ENCODE measurements around the gene MAP1S. TPM values are rescaled to one million over a fixed set of nuclear protein-coding genes. Genes with fewer than 3 reads are reported as not detected.

MAP1S gene
- total and polyA plus RNA-seq, 2 experiments from 2014 or later = 7.7 to 37.1 TPM

DNA sequence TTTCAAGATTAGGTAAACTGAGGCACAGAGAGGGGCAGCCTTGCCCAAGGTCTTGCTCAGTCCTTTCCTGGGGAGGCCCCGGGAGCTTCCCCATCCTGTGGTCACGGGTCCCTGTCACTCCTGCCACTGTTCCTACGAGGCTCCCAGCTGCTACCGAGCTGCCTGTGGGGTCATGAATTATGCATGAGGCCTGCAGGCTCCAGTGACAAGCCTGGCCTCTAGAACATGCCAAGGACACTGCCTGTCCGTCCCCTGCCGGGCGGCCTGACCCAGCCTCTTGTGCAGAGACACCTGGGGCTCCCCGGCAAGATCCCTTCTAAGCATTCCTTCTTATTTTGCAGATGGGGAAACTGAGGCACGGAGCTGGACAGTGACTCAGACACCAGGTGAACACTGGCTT is 34.7 kb downstream of the MAP1S start:
- Histone ChIP-seq H3K4me1 (ENCODE audit: insufficient read depth) (no peaks in the 10 kb centered on the region), H3K9me2 (replicated peaks; ENCODE audit: insufficient read depth) (no peaks in the 10 kb centered on the region), H3K4me3 (no peak overlapping the region), H3K9me3 (ENCODE audit: low read depth) (no peaks in the 10 kb centered on the region), H2AFZ (no peak overlapping the region), H4K20me1 (ENCODE audit: insufficient read depth, poor library complexity, severe bottlenecking) (no peaks in the 10 kb centered on the region), H3K36me3 (replicated peaks; ENCODE audit: insufficient read depth, low read depth) (no peaks in the 10 kb centered on the region), H3K27me3 (no peaks in the 10 kb centered on the region), H3K27ac (no peak overlapping the region), H3K79me2 (no peaks in the 10 kb centered on the region), H3K4me2 (no peak overlapping the region)
- WGBS (ENCODE audit: low lambda C conversion rate, missing lambda C conversion rate) = 71% methylated on average over 9 of the region's 9 CpGs
- DNase-seq (ENCODE audit: low spot score) = no peak
- TF ChIP-seq EZH2 (IDR thresholded peaks at IDR 0.05; ENCODE audit: borderline replicate concordance) = no peak
- no peak for TF ChIP-seq EZH2phosphoT487 (IDR thresholded peaks at IDR 0.05; ENCODE audit: low read depth, severe bottlenecking, unreplicated experiment)
- TF ChIP-seq, protein P1, sequence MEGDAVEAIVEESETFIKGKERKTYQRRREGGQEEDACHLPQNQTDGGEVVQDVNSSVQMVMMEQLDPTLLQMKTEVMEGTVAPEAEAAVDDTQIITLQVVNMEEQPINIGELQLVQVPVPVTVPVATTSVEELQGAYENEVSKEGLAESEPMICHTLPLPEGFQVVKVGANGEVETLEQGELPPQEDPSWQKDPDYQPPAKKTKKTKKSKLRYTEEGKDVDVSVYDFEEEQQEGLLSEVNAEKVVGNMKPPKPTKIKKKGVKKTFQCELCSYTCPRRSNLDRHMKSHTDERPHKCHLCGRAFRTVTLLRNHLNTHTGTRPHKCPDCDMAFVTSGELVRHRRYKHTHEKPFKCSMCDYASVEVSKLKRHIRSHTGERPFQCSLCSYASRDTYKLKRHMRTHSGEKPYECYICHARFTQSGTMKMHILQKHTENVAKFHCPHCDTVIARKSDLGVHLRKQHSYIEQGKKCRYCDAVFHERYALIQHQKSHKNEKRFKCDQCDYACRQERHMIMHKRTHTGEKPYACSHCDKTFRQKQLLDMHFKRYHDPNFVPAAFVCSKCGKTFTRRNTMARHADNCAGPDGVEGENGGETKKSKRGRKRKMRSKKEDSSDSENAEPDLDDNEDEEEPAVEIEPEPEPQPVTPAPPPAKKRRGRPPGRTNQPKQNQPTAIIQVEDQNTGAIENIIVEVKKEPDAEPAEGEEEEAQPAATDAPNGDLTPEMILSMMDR (IDR thresholded peaks at IDR 0.05; ENCODE audit: poor library complexity) = no peak

DNA sequence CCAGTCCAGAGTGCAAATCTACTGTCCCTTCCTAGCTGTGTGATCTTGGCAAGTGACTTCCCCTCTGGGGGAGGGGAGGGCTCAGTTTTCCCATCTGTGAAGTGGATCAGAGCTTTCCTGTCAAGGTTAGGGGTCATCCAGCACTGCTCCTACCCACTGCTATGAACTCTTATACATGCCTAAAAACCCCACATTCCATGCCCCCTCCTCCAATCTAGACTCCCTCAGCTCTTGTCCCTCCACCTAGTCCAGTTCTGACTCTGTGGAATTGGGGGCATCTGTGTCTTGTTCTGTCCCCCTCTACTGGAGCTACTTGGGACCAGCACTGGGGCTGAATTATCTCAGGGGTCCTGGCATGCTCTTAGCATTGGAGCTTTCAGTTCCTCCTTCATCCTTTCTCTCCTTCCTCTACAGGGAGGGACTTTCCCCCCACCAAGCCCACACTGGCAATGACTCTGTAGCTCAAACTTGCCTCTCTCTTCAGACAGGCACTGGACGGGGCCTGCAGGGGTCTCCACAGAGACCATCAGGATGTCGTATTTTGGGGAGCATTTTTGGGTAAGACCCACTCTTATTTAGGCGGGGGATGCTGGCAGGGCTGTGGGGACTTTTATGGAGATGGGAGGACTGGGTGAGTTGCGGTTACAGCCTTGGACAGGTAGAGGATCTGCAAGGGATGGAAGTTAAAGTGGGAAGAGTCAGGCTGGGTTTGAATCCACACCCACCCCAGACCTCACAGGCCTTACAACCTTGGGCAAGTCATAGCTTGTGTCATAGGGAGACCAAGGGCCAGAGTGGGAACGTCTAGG is 35.6 kb downstream of the MAP1S start:
- H3K4me1 ChIP-seq (ENCODE audit: insufficient read depth) = no peaks in the 10 kb centered on the region
- no peak overlapping the region for H3K27ac ChIP-seq
- H3K27me3 ChIP-seq = no peaks in the 10 kb centered on the region

DNA sequence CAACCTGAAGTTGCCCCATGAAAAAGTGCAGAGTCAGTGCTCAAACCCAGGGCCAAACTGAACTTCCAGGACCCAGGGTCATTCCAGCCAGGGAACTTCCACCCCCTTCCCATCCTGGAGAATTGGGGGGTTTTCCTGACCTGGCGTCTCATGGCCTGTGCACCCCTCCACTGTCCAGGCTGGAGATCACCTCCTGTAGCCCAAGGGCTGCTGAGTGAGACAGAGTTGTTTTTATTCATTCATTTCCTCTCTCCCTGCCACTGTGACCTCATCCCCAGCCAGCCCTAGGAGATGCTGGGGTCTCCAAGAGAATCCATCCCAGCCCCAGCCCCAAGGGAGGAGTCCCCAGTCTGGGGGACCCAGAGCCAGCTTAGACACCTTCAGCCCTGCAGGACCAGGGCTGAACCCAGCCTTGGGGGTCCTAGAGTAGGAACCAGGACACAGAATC is 36.2 kb downstream of the MAP1S start:
- no peak overlapping the region for H3K4me2 ChIP-seq
- no peak for DNase-seq (ENCODE audit: low spot score)
- WGBS (ENCODE audit: low lambda C conversion rate, missing lambda C conversion rate) = 85% methylated on average over 1 of the region's 1 CpG

More for the DNA sequence above, 35.6 kb downstream of the MAP1S start:
- Histone ChIP-seq H4K20me1 (ENCODE audit: insufficient read depth, poor library complexity, severe bottlenecking) (no peaks in the 10 kb centered on the region), H3K9me2 (replicated peaks; ENCODE audit: insufficient read depth) (no peaks in the 10 kb centered on the region), H3K4me3 (no peak overlapping the region), H3K79me2 (no peaks in the 10 kb centered on the region), H3K9me3 (ENCODE audit: low read depth) (no peaks in the 10 kb centered on the region), H3K36me3 (replicated peaks; ENCODE audit: insufficient read depth, low read depth) (no peaks in the 10 kb centered on the region), H2AFZ (no peak overlapping the region), H3K4me2 (no peak overlapping the region)
- DNase-seq (ENCODE audit: low spot score) = no peak
- 81% methylated on average over 5 of the region's 5 CpGs for WGBS (ENCODE audit: low lambda C conversion rate, missing lambda C conversion rate)
- TF ChIP-seq, protein P1 (IDR thresholded peaks at IDR 0.05; ENCODE audit: poor library complexity) = no peak
- TF ChIP-seq EZH2 (IDR thresholded peaks at IDR 0.05; ENCODE audit: borderline replicate concordance) = no peak
- no peak for TF ChIP-seq EZH2phosphoT487 (IDR thresholded peaks at IDR 0.05; ENCODE audit: low read depth, severe bottlenecking, unreplicated experiment)

More for the DNA sequence above, 36.2 kb downstream of the MAP1S start:
- H3K4me1 ChIP-seq (ENCODE audit: insufficient read depth) = no peaks in the 10 kb centered on the region
- no peak overlapping the region for H3K27ac ChIP-seq
- no peaks in the 10 kb centered on the region for H3K9me3 ChIP-seq (ENCODE audit: low read depth)
- no peaks in the 10 kb centered on the region for H3K36me3 ChIP-seq (replicated peaks; ENCODE audit: insufficient read depth, low read depth)
- H3K4me3 ChIP-seq = no peak overlapping the region
- H3K9me2 ChIP-seq (replicated peaks; ENCODE audit: insufficient read depth) = no peaks in the 10 kb centered on the region
- no peaks in the 10 kb centered on the region for H3K27me3 ChIP-seq
- no peaks in the 10 kb centered on the region for H3K79me2 ChIP-seq
- H4K20me1 ChIP-seq (ENCODE audit: insufficient read depth, poor library complexity, severe bottlenecking) = no peaks in the 10 kb centered on the region
- no peak overlapping the region for H2AFZ ChIP-seq
- TF ChIP-seq, protein P1 (IDR thresholded peaks at IDR 0.05; ENCODE audit: poor library complexity) = no peak
